NCI-H187 treated with DMSO at 0.1 percent for 48 hours (cell line): Measurements from ENCODE around the gene ARHGAP33.
A peak's percentile ranks its signal among the peaks of the same experiment; 100 is the strongest.

ENCODE experiments used
- DNase-seq: peaks from one replicate; lab custom pipeline; 2025; lab: John Stamatoyannopoulos, UW

The ARHGAP33 gene, protein sequence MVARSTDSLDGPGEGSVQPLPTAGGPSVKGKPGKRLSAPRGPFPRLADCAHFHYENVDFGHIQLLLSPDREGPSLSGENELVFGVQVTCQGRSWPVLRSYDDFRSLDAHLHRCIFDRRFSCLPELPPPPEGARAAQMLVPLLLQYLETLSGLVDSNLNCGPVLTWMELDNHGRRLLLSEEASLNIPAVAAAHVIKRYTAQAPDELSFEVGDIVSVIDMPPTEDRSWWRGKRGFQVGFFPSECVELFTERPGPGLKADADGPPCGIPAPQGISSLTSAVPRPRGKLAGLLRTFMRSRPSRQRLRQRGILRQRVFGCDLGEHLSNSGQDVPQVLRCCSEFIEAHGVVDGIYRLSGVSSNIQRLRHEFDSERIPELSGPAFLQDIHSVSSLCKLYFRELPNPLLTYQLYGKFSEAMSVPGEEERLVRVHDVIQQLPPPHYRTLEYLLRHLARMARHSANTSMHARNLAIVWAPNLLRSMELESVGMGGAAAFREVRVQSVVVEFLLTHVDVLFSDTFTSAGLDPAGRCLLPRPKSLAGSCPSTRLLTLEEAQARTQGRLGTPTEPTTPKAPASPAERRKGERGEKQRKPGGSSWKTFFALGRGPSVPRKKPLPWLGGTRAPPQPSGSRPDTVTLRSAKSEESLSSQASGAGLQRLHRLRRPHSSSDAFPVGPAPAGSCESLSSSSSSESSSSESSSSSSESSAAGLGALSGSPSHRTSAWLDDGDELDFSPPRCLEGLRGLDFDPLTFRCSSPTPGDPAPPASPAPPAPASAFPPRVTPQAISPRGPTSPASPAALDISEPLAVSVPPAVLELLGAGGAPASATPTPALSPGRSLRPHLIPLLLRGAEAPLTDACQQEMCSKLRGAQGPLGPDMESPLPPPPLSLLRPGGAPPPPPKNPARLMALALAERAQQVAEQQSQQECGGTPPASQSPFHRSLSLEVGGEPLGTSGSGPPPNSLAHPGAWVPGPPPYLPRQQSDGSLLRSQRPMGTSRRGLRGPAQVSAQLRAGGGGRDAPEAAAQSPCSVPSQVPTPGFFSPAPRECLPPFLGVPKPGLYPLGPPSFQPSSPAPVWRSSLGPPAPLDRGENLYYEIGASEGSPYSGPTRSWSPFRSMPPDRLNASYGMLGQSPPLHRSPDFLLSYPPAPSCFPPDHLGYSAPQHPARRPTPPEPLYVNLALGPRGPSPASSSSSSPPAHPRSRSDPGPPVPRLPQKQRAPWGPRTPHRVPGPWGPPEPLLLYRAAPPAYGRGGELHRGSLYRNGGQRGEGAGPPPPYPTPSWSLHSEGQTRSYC

DNA sequence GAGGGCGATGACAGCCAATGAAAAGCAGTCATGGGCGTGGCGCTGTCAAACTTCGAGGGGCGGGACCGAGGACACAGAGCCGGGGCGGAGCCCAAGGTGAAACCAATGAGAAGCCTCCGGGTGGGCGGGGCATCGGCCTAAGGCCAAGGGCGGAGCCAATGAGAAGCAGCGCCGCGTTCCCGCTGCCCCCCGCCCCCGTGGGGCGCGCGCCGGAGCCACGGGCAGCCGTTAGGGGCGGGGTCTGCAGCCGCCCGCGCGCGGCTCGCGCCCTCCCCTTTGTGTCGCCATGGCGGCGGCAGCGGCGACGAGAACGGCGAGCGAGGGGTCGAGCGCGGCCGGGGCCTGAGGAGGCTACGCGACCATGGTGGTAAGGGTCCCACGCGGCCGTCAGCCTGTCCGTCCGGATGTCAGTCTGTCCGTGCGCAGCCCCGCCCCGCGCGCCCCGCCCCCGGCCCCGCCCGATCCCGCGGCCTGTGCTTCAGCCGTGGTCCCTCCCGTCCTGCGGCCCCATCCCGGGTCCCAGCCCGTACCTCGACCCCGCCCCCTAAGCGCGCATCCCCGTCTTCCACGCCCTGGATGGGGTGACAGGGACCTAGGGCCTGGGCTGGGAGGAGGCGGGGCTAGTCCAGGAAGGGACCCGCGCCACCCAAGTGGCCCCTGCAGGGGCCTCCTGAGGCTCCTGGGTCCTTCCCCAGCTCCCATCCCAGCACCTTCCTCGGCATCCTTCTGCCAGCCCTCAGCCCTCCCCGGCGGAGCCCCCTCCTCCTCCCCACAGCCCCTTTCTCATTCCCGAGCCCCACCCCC lies at the start of gene ARHGAP33:
Gene ARHGAP33, plus strand, starts transcription at position 267 of the 804 bp plus-strand sequence. Its CDS starts 95 bp downstream, at position 362.
- peak; percentile 90 for DNase-seq

DNA sequence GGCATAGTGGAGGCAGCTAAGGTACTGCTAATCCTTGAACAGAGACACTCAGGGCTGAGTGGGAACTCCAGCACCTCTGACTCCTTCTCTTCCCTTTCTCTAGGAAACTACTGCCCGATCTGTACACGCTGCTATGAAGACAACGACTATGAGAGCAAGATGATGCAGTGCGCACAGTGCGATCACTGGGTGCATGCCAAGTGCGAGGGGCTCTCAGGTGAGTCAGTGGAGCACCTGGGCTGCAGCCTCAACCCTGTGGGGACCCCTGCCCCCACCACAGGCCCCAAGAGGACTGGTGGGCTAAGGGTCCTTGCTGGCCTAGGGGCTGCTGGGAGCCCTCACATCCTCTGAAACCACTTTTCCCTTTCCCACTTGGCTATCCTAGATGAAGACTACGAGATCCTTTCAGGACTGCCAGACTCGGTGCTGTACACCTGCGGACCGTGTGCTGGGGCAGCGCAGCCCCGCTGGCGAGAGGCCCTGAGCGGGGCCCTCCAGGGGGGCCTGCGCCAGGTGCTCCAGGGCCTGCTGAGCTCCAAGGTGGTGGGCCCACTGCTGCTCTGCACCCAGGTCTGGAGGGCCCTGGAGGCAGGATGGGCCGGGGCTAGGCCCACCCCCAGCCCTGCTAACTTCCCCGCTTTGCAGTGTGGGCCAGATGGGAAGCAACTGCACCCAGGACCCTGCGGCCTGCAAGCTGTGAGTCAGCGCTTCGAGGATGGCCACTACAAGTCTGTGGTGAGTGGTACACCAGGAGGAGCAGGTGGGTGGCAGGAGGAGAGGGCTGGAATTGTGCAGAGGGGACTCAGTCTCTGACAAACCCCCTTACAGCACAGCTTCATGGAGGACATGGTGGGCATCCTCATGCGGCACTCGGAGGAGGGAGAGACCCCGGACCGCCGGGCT lies 48.1 kb upstream of the ARHGAP33 start:
- DNase-seq: no peak

DNA sequence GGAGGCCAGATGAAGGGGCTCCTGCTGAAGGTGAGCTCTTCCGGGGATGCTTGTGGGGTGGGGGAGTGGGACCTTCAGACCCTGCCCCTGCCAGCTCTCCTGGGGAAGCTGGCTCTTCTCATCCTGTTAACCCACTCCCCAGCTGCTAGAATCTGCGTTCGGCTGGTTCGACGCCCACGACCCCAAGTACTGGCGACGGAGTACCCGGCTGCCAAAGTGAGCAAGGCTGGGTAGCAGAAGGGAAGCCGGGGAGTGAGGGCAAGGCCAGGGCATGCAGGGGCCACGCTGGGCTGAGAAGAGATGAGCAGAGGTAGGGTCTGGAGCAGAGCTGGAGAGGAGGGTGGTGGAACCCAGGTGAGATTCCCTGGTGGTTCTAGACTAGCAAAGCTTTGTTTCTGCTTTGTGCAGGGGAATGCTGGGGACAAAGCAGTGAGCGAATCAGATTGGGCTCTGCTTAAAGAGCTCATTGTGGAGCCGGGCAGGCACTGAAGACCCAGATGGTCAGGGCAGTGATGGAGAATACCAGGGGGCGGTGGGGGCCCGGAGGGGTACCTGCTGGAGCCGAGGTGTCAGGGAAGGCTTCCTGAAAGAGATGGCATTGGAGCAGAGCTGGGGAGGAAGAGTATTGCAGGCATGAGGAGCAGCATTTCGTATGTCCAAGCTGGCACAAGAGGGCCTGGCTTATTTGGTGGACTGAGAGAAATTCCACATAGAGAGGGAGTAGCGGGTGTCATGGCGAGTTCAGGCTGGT lies 47.2 kb upstream of the ARHGAP33 start:
- DNase-seq: no peak

DNA sequence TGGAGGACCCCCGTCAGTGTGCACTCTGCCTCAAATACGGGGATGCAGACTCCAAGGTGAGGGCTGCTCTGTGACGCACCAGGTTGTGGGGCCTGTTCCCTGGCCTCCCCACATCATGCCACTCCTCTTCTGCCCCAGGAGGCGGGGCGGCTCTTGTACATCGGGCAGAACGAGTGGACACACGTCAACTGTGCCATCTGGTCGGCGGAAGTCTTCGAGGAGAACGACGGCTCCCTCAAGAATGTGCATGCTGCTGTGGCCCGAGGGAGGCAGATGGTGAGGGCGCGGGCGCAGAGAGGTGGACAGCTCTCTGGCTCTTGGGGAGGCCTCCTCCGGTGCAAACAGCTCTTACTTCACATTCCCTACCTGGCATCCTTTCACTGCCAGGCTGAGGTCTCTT lies 46.3 kb upstream of the ARHGAP33 start:
- no peak for DNase-seq

DNA sequence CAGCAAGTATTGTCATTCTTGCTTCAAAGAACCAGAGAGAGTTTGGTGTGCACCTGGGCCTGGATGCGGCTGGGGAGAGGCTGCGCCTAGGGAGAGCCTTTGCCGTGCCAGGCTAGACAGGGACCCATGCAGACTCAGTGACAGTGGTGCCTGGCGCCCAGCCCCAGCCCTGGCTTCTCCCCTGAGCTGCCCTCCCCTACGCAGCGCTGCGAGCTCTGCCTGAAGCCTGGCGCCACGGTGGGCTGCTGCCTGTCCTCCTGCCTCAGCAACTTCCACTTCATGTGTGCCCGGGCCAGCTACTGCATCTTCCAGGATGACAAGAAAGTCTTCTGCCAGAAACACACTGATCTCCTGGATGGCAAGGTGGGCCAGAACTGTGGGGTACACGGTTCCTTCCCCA lies 45.6 kb upstream of the ARHGAP33 start:
- DNase-seq: no peak

DNA sequence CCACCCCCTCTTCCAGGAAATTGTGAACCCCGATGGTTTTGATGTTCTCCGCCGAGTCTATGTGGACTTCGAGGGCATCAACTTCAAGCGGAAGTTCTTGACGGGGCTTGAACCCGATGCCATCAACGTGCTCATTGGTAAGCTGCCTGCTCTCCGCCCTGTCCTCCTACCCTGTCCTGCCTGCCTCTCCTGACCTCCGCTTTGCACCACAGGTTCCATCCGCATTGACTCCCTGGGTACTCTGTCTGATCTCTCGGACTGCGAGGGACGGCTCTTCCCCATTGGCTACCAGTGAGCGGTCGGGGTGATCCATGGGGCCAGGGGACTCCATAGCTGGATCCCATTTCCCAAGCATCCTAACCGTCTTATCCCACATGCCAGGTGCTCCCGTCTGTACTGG lies 45.0 kb upstream of the ARHGAP33 start:
- no peak for DNase-seq

DNA sequence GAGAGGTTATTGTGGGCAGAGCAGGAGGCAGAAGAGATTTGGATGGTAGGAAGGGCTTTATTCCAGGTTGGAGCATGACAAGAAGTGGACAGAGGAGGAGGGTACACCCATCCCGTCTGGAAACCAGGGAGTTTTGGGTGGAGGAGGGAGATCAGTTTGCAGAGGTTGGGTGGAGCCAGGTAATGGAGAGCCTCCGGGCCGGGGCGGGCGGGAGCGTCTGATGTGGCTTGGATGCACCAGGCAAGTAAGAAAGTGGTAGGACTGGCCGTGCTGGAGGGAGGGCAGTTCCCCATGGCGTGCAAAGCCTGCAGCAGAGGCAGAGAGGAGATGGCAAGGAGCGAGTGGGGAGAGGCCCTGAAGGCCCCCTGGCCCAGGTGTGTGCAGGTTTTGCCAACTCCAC lies 44.0 kb upstream of the ARHGAP33 start:
- DNase-seq: no peak

DNA sequence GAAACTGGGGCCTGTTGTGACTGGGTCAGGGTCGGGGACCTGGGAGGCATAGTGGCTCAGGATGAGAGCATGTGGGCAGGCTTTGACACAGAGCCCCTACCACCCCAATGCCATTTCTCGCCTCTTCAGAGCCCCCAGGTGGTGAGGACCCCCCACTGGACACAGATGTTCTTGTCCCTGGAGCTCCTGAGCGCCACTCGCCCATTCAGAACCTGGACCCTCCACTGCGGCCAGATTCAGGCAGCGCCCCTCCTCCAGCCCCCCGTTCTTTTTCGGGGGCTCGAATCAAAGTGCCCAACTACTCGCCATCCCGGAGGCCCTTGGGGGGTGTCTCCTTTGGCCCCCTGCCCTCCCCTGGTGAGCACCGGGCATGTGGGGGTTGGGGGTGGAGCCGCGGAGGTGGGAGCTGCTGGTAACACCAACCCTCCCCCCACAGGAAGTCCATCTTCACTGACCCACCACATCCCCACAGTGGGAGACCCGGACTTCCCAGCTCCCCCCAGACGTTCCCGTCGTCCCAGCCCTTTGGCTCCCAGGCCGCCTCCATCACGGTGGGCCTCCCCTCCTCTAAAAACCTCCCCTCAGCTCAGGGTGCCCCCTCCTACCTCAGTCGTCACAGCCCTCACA lies 43.5 kb upstream of the ARHGAP33 start:
- no peak for DNase-seq

DNA sequence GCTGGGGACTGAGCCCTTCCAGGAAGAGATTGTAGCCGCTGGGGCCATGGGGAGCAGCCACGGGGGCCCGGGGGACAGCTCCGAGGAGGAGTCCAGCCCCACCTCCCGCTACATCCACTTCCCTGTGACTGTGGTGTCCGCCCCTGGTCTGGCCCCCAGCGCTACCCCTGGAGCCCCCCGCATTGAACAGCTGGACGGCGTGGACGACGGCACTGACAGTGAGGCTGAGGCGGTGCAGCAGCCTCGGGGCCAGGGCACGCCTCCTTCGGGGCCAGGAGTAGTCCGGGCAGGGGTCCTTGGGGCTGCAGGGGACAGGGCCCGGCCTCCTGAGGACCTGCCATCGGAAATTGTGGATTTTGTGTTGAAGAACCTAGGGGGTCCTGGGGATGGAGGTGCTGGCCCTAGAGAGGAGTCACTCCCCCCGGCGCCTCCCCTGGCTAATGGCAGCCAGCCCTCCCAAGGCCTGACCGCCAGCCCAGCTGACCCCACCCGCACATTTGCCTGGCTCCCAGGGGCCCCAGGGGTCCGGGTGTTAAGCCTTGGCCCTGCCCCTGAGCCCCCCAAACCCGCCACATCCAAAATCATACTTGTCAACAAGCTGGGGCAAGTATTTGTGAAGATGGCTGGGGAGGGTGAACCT lies 42.7 kb upstream of the ARHGAP33 start:
- DNase-seq: no peak

DNA sequence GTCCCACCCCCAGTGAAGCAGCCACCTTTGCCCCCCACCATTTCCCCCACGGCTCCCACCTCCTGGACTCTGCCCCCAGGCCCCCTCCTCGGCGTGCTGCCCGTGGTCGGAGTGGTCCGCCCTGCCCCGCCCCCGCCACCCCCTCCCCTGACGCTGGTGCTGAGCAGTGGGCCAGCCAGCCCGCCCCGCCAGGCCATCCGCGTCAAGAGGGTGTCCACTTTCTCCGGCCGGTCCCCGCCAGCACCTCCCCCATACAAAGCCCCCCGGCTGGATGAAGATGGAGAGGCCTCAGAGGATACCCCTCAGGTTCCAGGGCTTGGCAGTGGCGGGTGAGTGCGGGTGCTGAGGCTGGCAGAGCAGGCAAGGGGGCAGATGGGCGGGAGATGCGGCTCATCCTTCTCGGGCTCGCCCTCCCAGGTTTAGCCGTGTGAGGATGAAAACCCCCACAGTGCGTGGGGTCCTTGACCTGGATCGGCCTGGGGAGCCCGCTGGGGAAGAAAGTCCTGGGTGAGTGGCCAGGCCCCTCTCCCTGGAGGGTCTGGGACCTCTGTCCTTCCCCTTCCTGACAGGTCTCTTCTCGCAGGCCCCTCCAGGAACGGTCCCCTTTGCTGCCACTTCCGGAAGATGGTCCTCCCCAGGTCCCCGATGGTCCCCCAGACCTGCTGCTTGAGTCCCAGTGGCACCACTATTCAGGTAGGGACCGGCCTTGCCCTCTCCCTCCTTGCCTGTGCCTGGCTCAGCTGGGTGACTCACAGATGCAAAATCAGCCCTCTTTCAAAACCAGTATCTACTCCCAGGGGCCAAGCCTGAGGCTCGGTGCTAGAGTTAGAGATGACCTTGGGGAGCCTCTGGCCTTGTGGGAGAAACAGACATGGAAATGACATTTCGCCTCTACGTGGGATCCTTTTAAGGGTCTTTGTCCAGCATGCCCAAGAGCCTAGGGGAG lies 41.9 kb upstream of the ARHGAP33 start:
- no peak for DNase-seq

DNA sequence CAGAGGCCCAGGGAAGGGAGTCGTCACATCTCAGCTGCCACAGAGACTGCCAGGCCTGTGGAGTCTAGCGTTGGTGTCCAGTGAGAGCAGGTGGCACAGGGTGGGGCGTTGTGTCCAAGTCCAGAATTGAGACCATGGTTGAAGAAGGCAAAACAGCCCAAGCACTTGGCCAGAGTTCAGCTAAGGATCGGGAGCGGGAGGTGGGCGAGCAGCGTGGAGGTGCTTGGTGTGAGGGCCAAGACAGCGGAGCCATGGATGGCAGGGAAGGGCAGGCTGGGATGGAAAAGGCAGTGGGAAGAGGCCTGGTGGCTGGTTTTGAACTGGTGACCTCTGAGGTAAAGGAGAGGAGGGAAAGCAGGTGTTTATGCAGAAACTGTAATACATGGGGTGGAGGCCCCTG lies 41.1 kb upstream of the ARHGAP33 start:
- no peak for DNase-seq

DNA sequence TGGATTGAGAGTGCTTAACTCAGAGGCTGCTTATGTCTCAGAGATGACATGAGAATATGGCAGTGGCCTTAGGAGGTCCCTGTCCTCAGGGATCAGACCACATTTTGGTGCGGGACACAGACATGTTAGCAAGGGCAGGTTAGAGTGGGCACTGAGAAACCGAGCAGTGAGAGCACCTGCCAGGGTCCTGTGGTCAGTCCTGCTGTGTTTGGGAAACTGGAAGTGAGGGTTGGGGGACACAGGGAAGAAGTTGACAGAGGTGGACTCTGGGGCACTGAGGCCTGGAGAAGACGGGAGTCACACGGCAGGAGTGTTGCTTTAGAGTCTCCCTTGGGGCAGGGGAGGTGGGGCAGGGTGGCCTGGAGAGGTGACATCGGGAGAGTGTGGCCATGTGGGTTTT lies 40.5 kb upstream of the ARHGAP33 start:
- DNase-seq: no peak

DNA sequence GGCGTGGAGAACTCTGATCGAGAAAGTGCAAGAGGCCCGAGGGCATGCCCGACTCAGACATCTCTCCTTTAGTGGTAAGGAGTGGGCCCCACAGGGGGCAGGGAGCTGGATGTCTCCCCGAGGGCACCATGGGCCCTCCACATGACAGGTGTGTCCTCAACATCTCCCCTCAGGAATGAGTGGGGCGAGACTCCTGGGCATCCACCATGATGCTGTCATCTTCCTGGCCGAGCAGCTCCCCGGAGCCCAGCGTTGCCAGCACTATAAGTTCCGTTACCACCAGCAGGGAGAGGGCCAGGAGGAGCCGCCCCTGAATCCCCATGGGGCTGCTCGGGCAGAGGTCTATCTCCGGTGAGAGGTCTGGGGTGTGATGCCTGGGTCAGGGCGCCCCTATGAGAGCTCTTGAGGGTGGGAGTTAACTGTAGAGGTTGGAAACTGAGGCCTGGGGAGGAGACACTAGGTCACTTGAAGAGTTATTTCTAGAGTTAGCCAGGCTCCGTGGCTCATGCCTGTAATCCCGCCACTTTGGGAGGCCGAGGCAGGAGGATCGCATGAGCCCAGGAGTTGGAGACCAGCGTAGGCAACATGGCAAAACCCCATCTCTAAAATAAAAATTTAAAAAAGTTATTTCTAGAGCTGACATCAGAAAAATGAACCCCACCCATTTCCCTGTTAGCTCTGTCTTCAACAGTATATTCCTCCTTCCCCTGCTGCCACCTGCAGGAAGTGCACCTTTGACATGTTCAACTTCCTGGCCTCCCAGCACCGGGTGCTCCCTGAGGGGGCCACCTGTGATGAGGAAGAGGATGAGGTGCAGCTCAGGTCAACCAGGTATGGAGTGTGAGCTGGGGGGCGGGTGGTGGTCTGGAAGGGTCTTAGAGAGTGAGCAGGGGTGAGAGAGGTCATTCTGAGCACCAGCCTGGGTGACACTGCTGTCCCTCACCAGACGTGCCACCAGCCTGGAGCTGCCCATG lies 38.2 kb upstream of the ARHGAP33 start:
- DNase-seq: no peak

DNA sequence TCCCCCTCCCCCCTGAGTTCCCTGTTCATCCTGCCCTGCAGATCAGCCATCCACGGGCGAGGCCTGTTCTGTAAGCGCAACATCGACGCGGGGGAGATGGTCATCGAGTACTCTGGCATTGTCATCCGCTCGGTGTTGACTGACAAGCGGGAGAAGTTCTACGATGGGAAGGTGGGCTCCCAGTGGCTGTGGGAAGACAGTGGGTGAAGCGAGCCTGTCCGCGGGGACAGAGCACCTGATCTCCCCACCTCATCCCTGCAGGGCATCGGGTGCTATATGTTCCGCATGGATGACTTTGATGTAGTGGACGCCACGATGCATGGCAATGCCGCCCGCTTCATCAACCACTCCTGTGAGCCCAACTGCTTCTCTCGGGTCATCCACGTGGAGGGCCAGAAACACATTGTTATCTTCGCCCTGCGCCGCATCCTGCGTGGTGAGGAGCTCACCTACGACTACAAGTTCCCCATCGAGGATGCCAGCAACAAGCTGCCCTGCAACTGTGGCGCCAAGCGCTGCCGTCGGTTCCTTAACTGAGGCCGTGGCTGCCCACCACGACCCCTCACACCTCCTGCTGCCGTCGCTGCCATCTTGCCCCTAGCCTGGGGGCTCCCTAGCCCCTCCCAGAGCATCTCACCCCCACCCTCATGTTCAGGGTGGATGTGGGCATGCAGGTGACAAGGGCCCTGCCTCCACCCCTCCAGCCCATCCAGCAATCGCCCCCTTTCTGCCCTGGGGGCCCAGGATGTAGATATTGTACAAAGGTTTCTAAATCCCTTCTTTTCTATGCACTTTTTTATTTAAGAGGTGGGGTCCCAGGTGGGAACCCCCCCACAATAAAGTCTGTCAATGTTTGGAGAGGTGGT lies 37.1 kb upstream of the ARHGAP33 start:
- no peak for DNase-seq

DNA sequence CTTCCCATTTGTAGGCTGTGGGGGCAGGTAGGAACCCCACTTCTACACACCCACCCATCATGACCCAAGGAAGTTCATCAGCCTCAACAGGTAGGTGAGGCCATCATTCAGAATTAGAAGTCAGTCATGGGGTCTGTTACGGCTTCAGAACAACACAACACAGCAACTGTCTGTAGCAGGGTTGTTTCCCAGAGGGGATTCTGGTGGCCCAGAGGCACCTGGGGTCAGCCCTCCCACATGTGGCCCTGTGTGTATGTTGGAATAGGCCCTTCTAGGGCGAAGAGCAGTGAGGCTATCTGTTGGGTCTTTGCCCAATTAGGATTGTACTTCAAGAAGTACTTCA lies 36.5 kb upstream of the ARHGAP33 start:
- DNase-seq: no peak
